Activated CD4-positive, alpha-beta T cell treated with anti-CD3 and anti-CD28 coated beads for 4 hours (primary cell): ENCODE measurements around the gene BTC.
"Not testable (repeated sequence)": the region's sequence is repeated elsewhere in the genome, so short reads cannot be mapped to it uniquely, and the experiment has no call there.

ENCODE experiments used
- DNase-seq, 2 donors: peaks; one replicate each; pipeline ENCODE4 v3.0.0-alpha.2; 2020

Gene BTC

GRCh38 chr4:74757136-74757535, 37.2 kb downstream of the BTC start:
- DNase-seq: no peak

- DNase-seq: no peak
Observed at GRCh38 chr4:74755486-74755885, 38.8 kb downstream of the BTC start.

GRCh38 chr4:74754218-74754617, 40.1 kb downstream of the BTC start:
- no peak for DNase-seq

- DNase-seq: no peak
Observed at GRCh38 chr4:74752798-74753197, 41.5 kb downstream of the BTC start.

- DNase-seq: no peak
Observed at GRCh38 chr4:74751856-74752255, 42.5 kb downstream of the BTC start.

- no peak for DNase-seq
Observed at GRCh38 chr4:74751247-74751646, 43.1 kb downstream of the BTC start.

- no peak for DNase-seq
Observed at GRCh38 chr4:74742185-74742584, 52.1 kb downstream of the BTC start.

GRCh38 chr4:74738464-74739143, 55.7 kb downstream of the BTC start:
- no peak for DNase-seq

- no peak for DNase-seq
Observed at GRCh38 chr4:74734995-74735394, 59.3 kb downstream of the BTC start.

- DNase-seq: no peak
Observed at GRCh38 chr4:74733756-74734155, 60.6 kb downstream of the BTC start.

- DNase-seq: no peak
Observed at GRCh38 chr4:74724979-74725378, 69.3 kb downstream of the BTC start.

- DNase-seq: no peak
Observed at GRCh38 chr4:74716436-74716765, 77.9 kb downstream of the BTC start.

GRCh38 chr4:74715706-74716435, 78.5 kb downstream of the BTC start:
- DNase-seq: no peak

GRCh38 chr4:74714611-74715130, 79.7 kb downstream of the BTC start:
- DNase-seq: no peak

GRCh38 chr4:74708135-74708534, 86.2 kb downstream of the BTC start:
- DNase-seq: not testable (repeated sequence)
